NCI-H187 (cell line): Measurements from ENCODE around the gene ADORA2B.
A peak's percentile ranks its signal among the peaks of the same experiment; 100 is the strongest.
"Not testable (repeated sequence)": the region's sequence is repeated elsewhere in the genome, so short reads cannot be mapped to it uniquely, and the experiment has no call there.

ENCODE experiments used
- DNase-seq, 2 experiments: peaks; one replicate each; lab custom pipeline; 2025; lab: John Stamatoyannopoulos, UW

Gene ADORA2B

DNA sequence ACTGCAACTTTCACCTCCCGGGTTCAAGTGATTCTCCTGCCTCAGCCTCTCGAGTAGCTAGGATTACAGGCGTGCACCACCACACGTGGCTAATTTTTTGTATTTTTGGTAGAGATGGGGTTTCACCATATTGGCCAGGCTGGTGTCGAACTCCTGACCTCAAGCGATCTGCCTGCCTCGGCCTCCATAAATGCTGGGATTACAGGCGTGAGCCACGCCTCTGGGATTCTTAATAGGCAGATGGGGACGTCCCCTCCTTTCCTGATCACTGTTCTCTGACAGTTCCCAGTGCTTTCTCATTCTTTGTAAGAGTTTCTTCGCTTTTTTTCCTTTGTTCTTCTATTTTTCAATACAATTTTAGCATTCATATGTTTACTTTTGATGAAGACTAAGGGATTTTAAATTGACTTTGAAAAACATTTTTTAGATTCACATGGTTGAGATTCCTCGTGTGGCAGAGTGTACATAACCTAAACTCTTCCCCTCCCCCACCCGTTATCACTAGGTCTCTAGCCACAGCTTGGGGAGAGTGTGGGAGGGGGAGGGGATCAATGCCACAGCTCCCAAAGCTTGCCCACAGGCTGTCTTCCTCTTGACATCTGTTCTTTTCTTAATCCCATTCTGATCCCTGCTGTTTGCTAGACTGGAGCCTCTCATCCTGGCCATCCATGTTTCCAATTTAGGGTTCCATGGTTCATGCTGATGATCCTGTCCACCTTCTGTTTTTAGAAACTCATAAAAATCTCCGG, 11.0 kb downstream of the ADORA2B start:
- no peak for DNase-seq

DNA sequence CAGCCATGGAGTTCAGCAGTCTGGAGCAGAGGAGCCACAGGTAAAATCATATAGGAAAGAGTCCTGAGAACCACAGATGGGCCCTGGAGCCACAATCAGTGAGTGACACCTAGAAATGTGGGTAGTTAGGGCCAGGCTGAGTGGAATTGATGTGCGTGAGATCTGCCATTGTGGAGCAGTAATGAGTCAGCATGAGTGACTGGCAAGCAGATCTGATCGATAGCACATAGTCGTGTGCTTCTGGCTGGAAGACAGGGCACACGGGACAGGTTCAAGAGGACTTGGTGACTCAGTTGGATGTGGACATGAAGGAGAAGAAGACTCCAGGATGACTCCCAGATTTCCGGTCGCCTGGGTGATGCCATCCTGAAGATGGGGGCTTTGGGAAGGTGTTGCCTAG, 12.3 kb downstream of the ADORA2B start:
- no peak for DNase-seq

- no peak for DNase-seq
Measured at GRCh38 chr17:15957608-15958307, 12.8 kb downstream of the ADORA2B start.

- no peak for DNase-seq
Measured at GRCh38 chr17:15958484-15958854, 13.5 kb downstream of the ADORA2B start.

GRCh38 chr17:15963670-15964110, 18.8 kb downstream of the ADORA2B start:
- DNase-seq = no peak

DNA sequence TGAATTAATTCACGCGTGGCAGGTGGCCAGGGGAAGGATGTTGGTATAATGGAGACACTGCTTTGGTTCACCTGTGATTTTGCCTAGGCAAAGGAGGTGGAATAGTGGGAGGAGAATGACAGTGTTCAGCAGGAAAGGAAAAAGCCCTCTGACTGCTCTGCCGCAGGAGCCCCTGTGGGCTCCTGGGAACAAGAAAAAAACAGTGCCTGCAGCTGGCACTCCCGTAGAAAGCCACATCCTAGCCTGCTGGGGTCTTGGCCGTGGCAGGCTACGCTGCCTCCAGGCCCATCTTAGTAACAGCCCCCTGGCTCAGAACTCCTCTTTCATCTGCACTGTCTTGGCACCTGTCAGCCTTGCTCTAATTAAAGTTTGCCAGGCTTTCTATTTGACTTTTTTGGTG, 20.6 kb downstream of the ADORA2B start:
- DNase-seq = no peak

DNA sequence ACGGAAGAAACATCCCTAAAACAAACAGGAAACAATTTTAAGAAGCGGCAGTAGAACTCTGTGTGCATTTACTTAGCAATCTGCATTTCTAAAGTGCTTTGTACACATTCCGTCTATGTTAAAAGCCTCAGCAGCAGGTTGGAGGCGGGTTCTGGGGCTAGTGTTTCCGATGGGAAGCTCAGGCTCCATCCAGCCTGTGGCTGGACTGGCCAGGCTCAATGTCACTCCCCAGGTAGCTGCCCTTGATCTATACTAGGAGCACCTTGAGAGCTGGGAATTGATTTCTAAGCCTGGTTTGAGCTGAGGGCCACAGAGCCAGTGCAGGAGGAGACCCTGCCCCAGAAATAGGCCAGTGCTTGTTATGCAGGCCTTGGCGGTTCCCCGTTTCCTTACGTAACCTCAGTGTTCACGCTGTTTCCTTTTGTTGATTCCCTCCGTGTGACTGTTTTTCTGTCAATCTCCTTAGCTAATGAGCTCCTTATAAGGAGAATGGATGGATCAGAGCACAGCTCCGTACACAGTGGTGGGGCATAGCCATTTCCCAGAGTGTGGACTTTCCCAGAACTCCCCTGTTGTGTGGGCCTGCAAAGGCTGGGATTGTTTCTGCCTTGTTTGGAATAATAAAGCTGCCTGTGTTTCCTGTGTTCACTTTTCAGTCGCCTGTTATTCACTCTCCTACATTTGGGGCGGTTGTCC, 21.4 kb downstream of the ADORA2B start:
- DNase-seq = peak; percentile 47 to 59

- DNase-seq = peak in 1 of 2 experiments; percentile 16
Measured at GRCh38 chr17:15966879-15967248, 21.9 kb downstream of the ADORA2B start.

DNA sequence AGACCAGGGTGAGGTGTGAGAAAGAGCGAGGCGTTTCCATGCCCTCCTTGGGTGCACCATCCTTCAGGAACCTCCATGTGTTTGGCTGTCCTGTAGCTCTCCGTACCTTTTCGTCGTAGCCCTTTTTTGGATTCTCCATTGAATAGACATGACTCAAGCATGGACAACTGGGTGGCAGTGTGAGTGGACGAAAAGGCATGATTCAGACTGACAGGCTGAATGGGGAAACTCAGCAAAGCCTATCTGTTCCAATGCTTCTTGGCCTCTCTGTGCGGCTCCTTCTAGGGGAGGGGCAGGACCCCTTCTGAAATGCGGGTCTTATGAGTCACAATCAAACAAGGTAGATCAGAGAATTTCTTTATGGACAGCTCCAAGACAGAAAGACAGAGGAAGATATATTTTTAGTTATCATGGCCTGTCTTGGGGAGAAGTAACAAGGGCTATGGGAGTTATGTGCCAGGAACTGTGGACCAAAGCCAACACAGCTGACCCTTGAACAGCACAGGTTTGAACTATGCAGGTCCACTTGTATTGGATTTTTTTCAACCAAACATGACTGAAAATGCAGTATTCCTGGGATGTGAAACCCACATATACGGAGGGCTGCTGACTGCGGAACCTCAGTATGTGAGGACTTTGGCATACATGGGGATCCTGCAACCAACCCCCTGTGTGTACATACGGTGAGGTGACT, 22.9 kb downstream of the ADORA2B start:
- DNase-seq = no peak

GRCh38 chr17:15969463-15969862, 24.5 kb downstream of the ADORA2B start:
- no peak for DNase-seq

DNA sequence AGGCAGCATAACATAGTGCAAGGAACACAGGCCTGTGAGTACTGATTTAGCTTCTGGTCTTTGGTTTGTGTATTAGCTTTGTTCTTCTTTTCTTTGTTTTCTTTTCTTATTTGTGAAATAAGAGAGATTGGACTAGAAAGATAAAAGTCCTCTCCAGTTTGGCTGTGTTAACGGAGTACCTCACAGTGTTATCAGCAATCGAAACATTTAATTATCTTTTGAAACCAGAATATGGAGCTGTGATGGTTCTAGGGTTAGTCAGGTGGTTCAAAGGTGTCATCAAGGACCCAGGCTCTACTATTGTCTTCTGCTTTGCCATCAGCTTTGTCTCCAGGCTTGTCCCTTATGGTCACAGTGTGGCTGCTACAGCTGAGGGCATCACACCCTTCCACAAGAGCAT, 25.6 kb downstream of the ADORA2B start:
- no peak for DNase-seq

DNA sequence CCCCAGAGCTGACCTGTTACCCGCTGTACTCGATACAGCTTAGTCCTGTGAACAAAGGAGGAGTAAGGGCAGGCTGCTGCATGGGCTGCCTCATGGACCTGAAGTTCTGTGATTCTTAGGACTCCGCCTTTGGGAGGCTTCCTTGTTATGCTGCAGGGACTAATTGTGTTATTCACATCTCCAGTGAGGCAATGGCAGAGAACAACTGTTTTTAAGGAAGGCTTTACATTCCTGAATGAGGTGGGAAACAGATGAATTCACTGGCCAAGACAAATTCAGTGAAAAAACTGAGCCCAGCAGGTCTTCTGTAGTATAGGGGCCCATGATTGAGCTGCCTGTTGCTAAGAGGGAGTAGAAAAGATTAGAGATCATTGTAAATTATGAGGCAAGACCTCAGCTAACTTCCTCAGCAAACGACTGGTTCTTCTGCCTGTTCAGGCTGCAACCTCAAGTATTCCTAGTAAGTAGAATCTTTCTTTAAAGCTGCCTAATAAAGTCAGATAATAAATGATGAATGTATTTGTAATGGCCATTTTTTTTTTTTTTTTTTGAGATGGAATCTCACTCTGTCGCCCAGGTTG, 26.3 kb downstream of the ADORA2B start:
- DNase-seq = no peak

GRCh38 chr17:15971882-15972281, 27.0 kb downstream of the ADORA2B start:
- no peak for DNase-seq

GRCh38 chr17:15972497-15972951, 27.6 kb downstream of the ADORA2B start:
- DNase-seq = no peak

- no peak for DNase-seq
Measured at GRCh38 chr17:15973016-15973415, 28.1 kb downstream of the ADORA2B start.

GRCh38 chr17:15973834-15974233, 28.9 kb downstream of the ADORA2B start:
- DNase-seq = no peak

DNA sequence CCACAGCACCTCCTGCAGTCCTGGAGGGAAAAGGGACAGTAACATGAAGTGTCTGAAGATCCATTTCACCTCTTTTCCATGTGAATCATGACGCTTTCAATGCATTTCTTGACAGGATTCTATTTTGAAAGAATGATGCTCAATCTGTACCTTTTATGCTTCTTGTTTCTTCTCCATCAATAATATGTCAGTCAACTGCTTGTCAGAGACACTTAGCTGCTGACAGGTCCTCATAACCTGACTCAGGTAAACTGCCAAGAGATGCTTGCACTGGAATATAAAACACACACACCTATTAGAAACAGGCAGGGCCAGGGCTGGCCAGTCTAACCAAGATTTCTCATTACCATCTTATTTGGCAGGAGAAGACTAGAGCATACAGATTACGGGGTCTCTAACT, 33.0 kb downstream of the ADORA2B start:
- no peak for DNase-seq

DNA sequence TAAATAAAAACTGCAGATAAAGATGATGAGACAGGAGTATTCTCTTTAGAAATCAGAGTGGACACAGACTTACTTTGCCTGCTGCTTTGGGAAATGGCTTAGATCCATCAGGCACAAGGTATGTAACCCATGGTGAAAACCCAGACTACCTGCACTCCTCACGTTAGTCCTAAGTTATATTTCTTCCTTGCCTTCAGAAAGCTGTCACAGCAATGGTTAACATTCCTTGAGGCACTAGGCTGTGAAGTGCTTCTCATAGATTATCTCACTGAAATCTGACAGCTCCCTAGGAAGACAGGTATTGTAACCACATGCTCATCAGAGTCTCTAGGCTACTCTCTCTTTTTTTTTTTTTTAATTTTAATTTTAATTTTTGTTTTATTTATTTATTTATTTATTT, 33.7 kb downstream of the ADORA2B start:
- no peak for DNase-seq

DNA sequence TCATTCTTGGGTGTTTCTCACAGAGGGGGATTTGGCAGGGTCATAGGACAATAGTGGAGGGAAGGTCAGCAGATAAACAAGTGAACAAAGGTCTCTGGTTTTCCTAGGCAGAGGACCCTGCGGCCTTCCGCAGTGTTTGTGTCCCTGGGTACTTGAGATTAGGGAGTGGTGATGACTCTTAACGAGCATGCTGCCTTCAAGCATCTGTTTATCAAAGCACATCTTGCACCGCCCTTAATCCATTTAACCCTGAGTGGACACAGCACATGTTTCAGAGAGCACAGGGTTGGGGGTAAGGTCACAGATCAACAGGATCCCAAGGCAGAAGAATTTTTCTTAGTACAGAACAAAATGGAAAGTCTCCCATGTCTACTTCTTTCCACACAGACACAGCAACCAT, 34.1 kb downstream of the ADORA2B start:
- not testable (repeated sequence) for DNase-seq

GRCh38 chr17:15981208-15981607, 36.3 kb downstream of the ADORA2B start:
- no peak for DNase-seq

DNA sequence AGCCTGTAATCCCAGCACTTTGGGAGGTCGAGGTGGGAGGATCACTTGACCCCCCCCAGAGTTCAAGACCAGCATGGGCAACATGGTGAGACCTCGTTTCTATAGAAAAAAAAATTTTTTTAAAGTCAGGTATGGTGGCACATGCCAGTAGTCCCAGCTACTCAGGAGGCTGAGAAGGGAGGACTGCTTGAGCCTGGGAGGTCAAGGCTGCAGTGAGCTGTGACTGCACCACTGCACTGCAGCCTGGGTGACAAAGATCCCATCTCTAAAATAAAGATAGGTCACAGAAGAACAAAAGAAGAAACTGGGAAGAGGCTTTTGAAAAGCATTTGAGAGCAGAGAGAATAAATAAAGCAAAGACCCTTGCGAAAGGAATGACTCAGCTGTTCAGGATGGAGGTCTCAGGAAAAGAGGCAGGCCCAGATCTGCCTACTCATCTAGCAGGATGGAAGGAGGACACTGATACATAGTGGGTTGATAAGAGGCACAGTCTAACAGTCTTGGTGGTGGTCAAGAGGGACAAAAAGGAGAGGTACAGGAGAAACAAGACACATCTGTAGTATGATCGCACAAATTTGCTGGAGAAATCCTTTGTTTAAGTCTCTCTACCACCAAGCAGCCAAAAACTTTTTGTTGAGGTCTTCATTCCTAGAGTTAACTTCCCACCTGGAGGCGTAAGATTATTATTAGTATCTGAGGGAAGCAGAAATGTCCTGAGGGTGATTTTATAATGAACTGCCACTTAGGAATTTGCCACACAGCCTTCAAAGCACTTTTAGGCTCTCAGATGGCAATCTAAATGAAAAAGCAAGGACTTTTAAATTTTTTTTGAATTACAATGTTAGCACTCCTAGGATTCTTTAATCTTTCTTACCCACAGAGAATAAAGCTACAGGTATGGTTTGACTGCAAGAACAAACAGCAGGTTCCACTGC, 37.0 kb downstream of the ADORA2B start:
- no peak for DNase-seq
